ENCODE data around the gene FNBP1. TPM values are rescaled to one million over a fixed set of nuclear protein-coding genes. Genes with fewer than 3 reads are reported as not detected.

FNBP1 gene
- total and polyA plus RNA-seq, 2 of the 13 experiments (the other 11 are each of a cell fraction or from before 2014, with no cell fraction given) = 5.4 to 19.5 TPM

DNA sequence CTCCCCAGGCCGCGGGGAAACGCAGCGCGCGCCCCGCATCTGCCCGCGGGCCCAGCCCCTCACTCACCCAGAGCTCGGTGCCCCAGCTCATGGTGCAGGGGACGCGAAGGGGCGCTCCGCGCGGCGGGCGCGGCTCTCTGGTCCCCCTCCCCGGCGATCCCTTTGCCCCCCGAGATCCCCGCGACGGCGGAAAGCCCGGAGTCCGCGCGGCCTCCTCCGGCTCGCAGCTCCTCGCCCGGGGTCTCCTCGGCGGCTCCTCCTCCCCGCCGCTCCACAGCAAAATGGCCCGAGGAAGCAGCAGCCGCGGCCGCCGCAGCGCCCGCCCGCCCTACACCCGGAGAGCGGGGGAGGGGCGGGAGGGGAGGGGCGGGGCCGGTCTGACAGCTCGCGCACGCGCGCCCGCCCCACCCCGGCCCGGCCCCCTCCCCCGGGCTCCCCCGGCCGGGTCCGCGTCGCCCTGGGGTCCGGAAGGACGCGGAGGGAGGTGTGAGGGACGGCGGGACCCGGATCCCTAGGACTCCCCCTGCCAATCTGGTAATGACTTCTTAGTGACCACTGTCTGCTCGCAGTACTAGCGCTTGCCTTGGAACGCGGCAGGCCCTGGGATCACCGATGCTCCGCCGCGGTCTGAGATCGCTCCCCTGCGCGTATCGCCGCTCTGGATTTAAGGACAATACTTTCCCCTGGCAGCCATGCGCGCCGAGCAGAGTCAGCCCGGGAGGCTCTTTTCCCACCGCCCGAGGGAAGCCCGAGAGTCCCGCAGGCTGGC, at the start of gene FNBP1 (continued):
- TF ChIP-seq ARID4A (CRISPR knock-in tag; IDR thresholded peaks at IDR 0.05; ENCODE audit: borderline replicate concordance) (peak; percentile 67), ZBTB42 (CRISPR knock-in tag; IDR thresholded peaks at IDR 0.05) (peak; percentile 64; the same call in 1 of the 2 replicates), CSRNP1 (CRISPR knock-in tag; IDR thresholded peaks at IDR 0.05) (peak; percentile 55; the same call in 1 of the 2 replicates), ZNF670 (CRISPR knock-in tag; IDR thresholded peaks at IDR 0.05; ENCODE audit: borderline replicate concordance) (peak; percentile 33; the same call in 1 of the 2 replicates), ZNF710 (CRISPR knock-in tag; IDR thresholded peaks at IDR 0.05; ENCODE audit: borderline replicate concordance) (peak; percentile 17; the same call in 1 of the 2 replicates), GATAD1 (CRISPR knock-in tag; IDR thresholded peaks at IDR 0.05) (peak; percentile 27), ZNF543 (CRISPR knock-in tag; IDR thresholded peaks at IDR 0.05) (peak; percentile 47; the same call in 1 of the 2 replicates), DZIP1 (CRISPR knock-in tag; IDR thresholded peaks at IDR 0.05) (no peak), GMEB1 (CRISPR knock-in tag; IDR thresholded peaks at IDR 0.05; ENCODE audit: borderline replicate concordance) (no peak), POLR2G (IDR thresholded peaks at IDR 0.05; ENCODE audit: low read depth, low read length) (peak; percentile 75)
- TF ChIP-seq, protein P1, sequence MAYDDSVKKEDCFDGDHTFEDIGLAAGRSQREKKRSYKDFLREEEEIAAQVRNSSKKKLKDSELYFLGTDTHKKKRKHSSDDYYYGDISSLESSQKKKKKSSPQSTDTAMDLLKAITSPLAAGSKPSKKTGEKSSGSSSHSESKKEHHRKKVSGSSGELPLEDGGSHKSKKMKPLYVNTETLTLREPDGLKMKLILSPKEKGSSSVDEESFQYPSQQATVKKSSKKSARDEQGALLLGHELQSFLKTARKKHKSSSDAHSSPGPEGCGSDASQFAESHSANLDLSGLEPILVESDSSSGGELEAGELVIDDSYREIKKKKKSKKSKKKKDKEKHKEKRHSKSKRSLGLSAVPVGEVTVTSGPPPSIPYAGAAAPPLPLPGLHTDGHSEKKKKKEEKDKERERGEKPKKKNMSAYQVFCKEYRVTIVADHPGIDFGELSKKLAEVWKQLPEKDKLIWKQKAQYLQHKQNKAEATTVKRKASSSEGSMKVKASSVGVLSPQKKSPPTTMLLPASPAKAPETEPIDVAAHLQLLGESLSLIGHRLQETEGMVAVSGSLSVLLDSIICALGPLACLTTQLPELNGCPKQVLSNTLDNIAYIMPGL (CRISPR knock-in tag; IDR thresholded peaks at IDR 0.05; ENCODE audit: borderline replicate concordance in 1 of 2, low read depth in 1 of 2) = peak; percentile 65 to 81; a peak in 3 of 4 replicates
